Large intestine (tissue), 3 donors: ENCODE data around the gene MLLT1. TPM values are rescaled to one million over a fixed set of nuclear protein-coding genes. Genes with fewer than 3 reads are reported as not detected.

Experiments
- DNase-seq, 2 donors: peaks; one replicate each; pipeline versions ENCODE4 v3.0.0 to v3.0.0-alpha.2; 2013
- H3K27ac ChIP-seq: one replicate; pipeline ENCODE4 v1.5.1; 2013; ENCODE audit warnings: low read length
- H3K27me3 ChIP-seq: 2 replicates; pipeline ENCODE4 v1.6.1; 2013; ENCODE audit warnings: low read length; ENCODE audit not compliant: control insufficient read depth, insufficient read depth
- H3K36me3 ChIP-seq: 2 replicates; pipeline ENCODE4 v1.6.1; 2013; ENCODE audit warnings: low read length; ENCODE audit not compliant: control insufficient read depth, insufficient read depth
- H3K4me1 ChIP-seq: one replicate; pipeline ENCODE4 v1.6.1; 2013; ENCODE audit warnings: low read length; ENCODE audit not compliant: control insufficient read depth, insufficient read depth
- H3K4me3 ChIP-seq: one replicate; pipeline ENCODE4 v1.5.1; 2013; ENCODE audit warnings: low read length
- H3K9me3 ChIP-seq: one replicate; pipeline ENCODE4 v1.6.1; 2013; ENCODE audit warnings: mild to moderate bottlenecking, low read depth, low read length, moderate library complexity; ENCODE audit not compliant: control insufficient read depth
- WGBS: methylation state at CpG from one replicate; pipeline ENCODE4 v1.1.5; 2013; ENCODE audit warnings: low lambda C conversion rate; ENCODE audit not compliant: insufficient coverage; 5-methylcytosine and 5-hydroxymethylcytosine counted together
- polyA plus RNA-seq: library from polyadenylated mRNA; unstranded; fragments of 120-200 nt; gene quantifications from one replicate; pipeline ENCODE4 v1.2.1, GENCODE V29; 2013

MLLT1 gene
- polyA plus RNA-seq, 1 donor = 44.3 TPM

DNA sequence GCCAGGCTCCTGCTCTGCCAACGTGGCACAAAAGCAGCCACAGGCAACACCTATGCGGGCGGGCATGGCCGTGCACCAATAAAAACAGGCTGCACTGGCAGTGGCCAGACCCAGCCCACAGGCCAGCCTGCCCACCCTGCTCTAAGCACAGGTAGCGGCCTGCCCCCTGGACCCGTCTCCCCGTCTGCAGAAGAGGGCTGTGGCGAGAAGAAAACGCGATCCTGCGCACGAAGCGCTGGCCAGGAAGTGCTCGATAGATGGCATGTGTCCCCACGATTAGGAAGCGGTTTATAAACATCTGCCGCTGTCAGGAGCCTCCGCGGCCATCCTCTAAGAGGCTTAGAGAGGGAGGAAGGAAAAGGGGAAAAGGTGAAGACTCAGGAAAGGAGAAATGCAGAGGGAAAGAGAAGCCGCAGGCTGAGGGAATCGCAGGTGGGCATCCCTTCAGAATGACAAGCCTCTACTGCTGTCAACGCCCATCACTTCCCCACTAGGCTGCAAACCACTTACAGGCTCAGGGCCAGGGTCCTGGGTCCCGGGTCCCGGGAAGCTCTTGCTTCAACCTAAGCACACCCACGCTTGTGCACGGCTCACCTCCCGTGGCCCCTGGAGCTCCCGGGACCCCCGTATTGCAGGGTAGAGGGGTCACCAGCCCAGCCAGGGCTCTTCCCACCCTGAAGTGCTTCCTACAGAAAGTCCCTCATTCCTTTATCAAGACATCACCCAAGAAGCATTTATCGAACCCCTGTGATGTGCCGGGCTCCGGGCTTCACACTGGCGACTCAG is 10.5 kb downstream of the MLLT1 start:
- Histone ChIP-seq H3K36me3 (peaks cover 47% of the 10 kb centered on the region), H3K27me3 (no peaks in the 10 kb centered on the region)

DNA sequence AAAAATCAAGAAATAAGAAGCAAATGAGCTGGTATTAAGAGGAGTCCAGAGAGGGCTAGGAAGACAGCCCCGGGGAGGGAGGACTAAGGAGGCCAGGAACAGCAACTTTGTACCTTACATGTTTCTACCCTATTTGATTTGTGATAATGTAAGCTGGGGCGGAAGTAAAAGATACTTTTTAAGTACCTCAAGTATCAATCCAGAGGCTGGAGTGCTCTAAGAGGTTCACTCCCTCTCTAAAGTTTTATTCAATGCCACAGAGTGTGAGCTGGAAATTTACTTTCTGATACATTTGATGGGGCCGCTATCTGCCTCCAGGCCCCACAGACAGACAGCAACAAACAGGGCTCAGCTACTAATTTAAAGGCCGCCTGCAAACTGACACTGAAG is 11.4 kb downstream of the MLLT1 start:
- no peak overlapping the region for H3K27ac ChIP-seq
- H3K4me3 ChIP-seq = no peak overlapping the region
- no peak for DNase-seq
- no peaks in the 10 kb centered on the region for H3K9me3 ChIP-seq
- H3K4me1 ChIP-seq = peaks cover 22% of the 10 kb centered on the region
- WGBS = no CpG with 5 or more reads among the region's 4 CpGs
- no peaks in the 10 kb centered on the region for H3K27me3 ChIP-seq
- peaks cover 50% of the 10 kb centered on the region for H3K36me3 ChIP-seq

More for the DNA sequence above, 10.5 kb downstream of the MLLT1 start:
- no peak for DNase-seq
- 92% methylated on average over 6 of the region's 33 CpGs for WGBS
- H3K9me3 ChIP-seq = no peaks in the 10 kb centered on the region
- no peak overlapping the region for H3K27ac ChIP-seq
- H3K4me3 ChIP-seq = no peak overlapping the region
- H3K4me1 ChIP-seq = peaks cover 31% of the 10 kb centered on the region

DNA sequence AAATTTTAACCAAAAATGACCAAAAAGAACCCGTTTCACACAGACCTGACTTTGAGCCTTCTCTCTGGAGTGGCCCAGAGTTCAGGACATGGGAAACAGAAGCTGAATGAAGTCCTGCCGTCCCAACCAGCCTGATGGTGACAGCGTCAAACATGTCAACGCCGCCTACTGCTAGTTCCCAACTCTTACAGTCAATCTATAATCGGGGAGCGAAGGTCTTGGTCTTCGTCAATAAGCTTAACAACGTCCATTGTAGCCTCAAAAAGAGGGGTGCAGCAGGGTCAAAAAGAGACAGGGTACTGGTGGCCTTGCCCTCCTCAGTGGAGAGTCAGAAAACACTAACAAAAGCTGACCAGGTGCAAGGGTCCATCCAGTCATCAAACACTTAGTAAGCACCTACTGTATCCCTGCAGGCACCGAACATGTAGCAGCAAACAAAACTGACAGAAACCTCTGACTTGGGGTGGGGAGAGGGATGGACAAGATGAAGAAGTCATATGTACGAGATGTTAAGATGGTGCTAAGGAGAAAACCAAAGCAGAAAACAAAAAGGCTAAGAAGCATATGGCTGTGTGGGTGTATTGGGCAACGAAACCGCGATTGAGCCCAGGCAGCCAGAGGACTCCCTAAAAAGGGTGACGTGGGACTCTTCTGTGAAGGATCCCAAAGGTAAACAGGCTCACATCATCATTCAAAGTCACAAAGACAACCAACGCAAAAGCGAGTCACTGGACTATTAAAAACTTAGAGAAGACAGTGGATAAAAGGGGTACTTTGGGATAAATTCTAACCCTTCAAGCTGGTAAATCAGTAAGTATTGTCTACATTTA is 12.0 kb downstream of the MLLT1 start:
- H3K4me3 ChIP-seq = no peak overlapping the region
- H3K4me1 ChIP-seq = peaks cover 16% of the 10 kb centered on the region
- no peaks in the 10 kb centered on the region for H3K9me3 ChIP-seq
- 100% methylated on average over 4 of the region's 17 CpGs for WGBS
- H3K27me3 ChIP-seq = no peaks in the 10 kb centered on the region
- no peak for DNase-seq
- peaks cover 55% of the 10 kb centered on the region for H3K36me3 ChIP-seq
- H3K27ac ChIP-seq = no peak overlapping the region

DNA sequence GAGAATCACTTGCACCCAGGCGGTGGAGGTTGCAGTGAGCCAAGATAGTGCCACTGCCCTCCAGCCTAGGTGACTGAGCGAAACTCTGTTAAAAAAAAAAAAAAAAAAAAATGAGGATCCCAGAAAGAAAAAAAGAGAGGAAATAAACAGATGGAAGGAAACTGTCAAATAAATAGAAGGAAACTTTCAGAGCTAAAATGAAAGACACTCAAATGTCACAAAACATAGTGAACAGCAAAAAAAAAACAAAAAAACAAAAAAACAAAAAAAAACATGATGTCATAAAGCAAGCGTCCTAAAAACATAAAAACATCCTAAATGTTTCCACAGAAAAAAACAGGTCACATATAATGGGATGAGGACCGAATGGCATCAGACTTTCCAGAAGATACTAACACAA is 15.0 kb downstream of the MLLT1 start:
- H3K36me3 ChIP-seq = peaks cover 73% of the 10 kb centered on the region
- H3K27me3 ChIP-seq = no peaks in the 10 kb centered on the region
- no peak overlapping the region for H3K27ac ChIP-seq
- H3K4me1 ChIP-seq = no peaks in the 10 kb centered on the region
- no peak for DNase-seq
- H3K4me3 ChIP-seq = no peak overlapping the region
- H3K9me3 ChIP-seq = no peaks in the 10 kb centered on the region
- WGBS = 100% methylated on average over 1 of the region's 4 CpGs

DNA sequence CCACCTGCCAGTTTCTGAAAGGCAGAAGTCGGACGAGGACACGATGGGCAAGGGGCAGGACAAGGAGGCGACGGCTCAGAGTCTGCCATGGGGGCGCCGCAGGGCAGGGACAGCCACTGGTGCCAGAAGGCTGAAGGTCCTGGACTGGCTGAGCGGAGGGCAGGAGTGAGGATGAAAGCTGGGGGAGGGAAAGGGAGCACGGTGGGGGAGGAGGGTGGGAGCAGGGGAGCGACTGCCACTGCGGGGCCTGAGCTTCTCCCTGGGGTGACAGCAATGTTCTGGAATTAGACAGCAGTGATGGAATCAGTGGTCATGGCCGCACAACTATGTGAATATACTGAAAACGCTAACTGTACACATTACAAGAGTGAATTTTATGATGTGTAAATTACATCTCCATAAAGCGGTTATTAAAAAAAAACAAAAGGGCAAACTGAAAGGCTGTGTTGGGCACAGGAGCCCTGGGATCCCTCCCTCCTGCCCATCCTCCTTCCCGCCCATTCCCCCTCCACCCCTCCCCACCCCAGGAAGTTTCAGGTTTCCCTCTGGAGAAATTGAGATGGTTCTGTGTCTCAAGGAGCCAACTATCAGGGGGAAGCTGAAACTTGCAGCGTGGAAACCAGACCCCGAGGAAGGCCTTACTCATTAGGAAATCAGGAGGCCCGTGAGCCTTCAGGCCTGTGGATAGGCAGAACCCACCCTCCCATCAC is 15.9 kb downstream of the MLLT1 start:
- Histone ChIP-seq H3K4me1 (no peaks in the 10 kb centered on the region), H3K27me3 (no peaks in the 10 kb centered on the region), H3K27ac (no peak overlapping the region), H3K9me3 (no peaks in the 10 kb centered on the region), H3K4me3 (no peak overlapping the region), H3K36me3 (peaks cover 71% of the 10 kb centered on the region)
- DNase-seq = no peak
- no CpG with 5 or more reads among the region's 18 CpGs for WGBS

DNA sequence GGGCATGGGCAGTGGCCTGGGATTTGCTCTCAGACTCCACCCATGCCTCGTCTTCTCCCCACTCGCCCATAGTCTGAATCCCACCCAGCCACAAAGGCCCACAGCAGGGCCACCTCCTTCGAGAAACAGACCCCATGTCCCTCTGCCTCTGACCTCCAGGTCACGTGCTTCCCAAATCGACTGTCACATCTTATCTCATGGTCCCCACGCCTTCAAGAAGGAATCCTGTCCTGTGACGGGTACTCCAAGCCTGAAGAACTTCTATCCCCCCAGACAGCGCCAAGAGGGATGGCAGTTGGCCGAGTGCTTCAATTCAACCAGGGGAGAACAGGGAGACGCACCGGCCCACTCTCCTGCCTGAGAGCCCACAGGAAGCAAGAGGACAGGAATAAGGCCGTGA is 16.5 kb downstream of the MLLT1 start:
- Histone ChIP-seq H3K9me3 (no peaks in the 10 kb centered on the region), H3K27ac (no peak overlapping the region), H3K4me1 (no peaks in the 10 kb centered on the region), H3K4me3 (no peak overlapping the region), H3K36me3 (peaks cover 71% of the 10 kb centered on the region), H3K27me3 (no peaks in the 10 kb centered on the region)
- DNase-seq = no peak
- WGBS = no CpG with 5 or more reads among the region's 12 CpGs

DNA sequence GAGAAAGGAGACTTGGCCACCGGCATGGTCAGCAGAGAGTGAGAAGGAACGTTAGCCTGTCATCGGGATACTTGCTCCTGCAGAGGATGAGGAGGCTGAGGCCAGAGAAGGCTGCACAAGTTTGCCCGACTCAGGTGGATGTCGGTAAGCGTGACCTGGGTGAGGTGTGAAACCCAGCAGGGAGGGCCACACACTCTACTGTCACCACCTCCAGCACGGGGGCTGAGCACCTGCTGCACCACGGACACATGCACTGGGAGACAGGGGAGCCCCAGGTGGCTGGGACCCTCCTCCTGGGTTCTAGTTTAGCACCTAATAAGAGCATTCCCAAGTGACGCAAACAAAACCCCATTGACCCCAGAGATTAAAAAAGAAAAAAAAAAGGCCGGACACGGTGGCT is 17.3 kb downstream of the MLLT1 start:
- no CpG with 5 or more reads among the region's 11 CpGs for WGBS
- Histone ChIP-seq H3K27ac (no peak overlapping the region), H3K36me3 (peaks cover 70% of the 10 kb centered on the region), H3K27me3 (no peaks in the 10 kb centered on the region), H3K4me3 (no peak overlapping the region), H3K9me3 (no peaks in the 10 kb centered on the region), H3K4me1 (no peaks in the 10 kb centered on the region)
- no peak for DNase-seq

DNA sequence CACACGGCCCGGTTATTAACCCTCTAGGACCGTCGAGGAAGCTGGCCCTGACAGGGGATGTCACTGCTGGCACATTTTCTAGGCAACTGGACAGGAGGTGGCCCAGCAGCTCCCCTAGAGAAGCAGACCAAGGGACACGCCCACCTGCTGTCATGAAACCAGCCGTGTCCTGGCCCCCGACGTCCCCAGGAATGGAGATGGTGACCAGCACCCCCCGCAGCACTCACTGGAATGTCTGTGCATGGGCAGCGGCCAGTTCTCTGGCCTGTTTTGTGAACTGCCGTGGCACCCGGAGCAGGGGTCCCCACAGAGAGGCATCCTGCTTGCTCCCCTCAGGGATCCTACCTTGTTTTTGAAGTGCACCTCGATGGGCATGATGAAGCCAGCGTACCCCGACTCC is 17.9 kb downstream of the MLLT1 start:
- WGBS = 100% methylated on average over 2 of the region's 15 CpGs
- peaks cover 71% of the 10 kb centered on the region for H3K36me3 ChIP-seq
- DNase-seq = no peak

DNA sequence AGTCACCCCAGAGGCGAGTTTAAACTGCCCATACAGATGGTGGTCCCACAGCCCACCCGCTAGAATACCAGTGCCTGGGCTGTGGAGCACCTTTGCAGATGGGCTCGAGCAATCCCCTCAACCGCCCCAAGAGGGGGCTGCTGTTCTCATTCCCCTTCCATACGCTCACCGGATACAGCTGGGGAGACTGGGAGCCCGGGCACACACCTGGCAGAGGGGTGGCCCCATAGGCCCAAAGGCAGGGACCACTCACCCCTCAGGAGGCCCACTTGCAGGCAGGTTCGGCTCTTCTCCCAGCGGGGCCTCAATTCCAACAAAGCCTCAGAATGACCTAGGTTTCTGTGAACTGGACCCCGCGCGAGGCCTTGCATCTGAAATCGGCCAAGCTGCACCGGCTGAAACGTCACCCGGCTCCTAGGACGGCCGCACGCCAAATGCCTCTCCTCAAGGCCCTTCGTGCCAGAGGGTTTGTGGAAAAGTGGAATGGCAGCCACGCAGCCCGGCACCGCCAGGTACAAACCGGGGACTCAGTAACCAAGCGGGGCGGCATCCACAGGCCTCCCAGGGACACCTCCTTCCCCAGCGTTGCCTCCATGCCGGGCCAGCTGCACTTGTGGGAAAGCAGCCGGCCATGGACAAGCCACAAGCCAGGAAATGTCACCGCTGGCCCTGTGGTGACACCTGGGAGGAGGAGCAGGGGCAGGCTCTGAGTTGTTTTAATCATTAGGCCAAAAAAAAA is 18.7 kb downstream of the MLLT1 start:
- Histone ChIP-seq H3K36me3 (peaks cover 69% of the 10 kb centered on the region), H3K4me3 (no peak overlapping the region), H3K4me1 (no peaks in the 10 kb centered on the region), H3K27me3 (no peaks in the 10 kb centered on the region), H3K27ac (no peak overlapping the region), H3K9me3 (no peaks in the 10 kb centered on the region)
- DNase-seq = no peak
- no CpG with 5 or more reads among the region's 30 CpGs for WGBS

More for the DNA sequence above, 17.9 kb downstream of the MLLT1 start:
- no peaks in the 10 kb centered on the region for H3K27me3 ChIP-seq
- no peak overlapping the region for H3K4me3 ChIP-seq
- no peak overlapping the region for H3K27ac ChIP-seq
- no peaks in the 10 kb centered on the region for H3K4me1 ChIP-seq
- H3K9me3 ChIP-seq = no peaks in the 10 kb centered on the region

DNA sequence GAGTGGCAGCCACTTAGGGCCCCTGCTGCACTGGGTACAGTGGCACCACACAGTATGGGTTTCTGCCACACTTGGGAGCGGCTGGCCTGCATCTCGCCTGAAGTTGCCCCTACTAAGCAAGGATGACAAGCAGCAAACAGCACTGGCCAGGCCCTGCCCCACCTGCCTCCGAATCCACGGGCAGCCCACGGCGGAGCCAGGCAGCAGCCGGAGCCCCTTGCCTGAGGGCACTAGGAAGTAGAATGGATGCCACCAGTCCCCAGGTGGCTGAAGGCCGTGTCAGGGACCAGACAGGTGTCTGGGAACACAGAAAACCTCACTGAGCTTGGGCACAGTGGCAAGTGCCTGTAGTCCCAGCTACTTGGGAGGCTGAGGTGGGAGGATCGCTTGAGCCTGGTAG is 19.4 kb downstream of the MLLT1 start:
- H3K4me1 ChIP-seq = no peaks in the 10 kb centered on the region
- no peak overlapping the region for H3K4me3 ChIP-seq
- H3K27me3 ChIP-seq = no peaks in the 10 kb centered on the region
- no peak overlapping the region for H3K27ac ChIP-seq
- no peaks in the 10 kb centered on the region for H3K9me3 ChIP-seq
- H3K36me3 ChIP-seq = peaks cover 65% of the 10 kb centered on the region
- DNase-seq = no peak
- no CpG with 5 or more reads among the region's 9 CpGs for WGBS
